Myocyte (in vitro differentiated cells): ENCODE measurements around the gene GSAP. TPM values are rescaled to one million over a fixed set of nuclear protein-coding genes. Genes with fewer than 3 reads are reported as not detected.

Source experiments
- DNase-seq: peaks from one replicate; pipeline ENCODE4 v3.0.0-alpha.2; 2012; ENCODE audit warnings: low read depth
- total RNA-seq: library from RNA; depleted of rRNA; stranded (reverse); fragments of >200 nt; gene quantifications from 2 replicates; pipeline ENCODE4 v1.2.3, GENCODE V29; 2014

The GSAP gene
- total RNA-seq, 1 donor from 2014 or later = 12.2 TPM

DNA sequence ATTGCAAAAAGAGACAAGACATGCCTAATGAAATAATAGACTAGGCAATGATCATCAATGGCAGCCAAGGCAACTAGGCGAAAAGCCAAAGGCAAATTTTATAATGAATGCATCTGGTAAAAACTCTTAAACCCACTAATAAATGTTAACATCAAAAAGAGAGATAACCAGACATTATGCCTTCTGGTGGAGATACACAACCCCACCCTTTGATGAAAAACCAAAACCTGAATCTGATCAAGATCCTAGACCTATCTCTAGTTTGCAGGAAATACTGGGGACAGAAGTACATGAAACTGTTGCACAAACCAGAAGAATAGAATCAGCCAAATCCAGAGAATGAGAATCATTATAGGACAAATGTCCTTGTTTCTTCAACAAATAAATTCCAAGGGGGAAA lies 22.0 kb upstream of the GSAP start:
- DNase-seq = no peak

- no peak for DNase-seq
Observed at GRCh38 chr7:77434570-77435275, 18.6 kb upstream of the GSAP start.

GRCh38 chr7:77433901-77434300 lies 17.8 kb upstream of the GSAP start:
- DNase-seq = no peak

- DNase-seq = no peak
Observed at GRCh38 chr7:77430927-77431326, 14.8 kb upstream of the GSAP start.

DNA sequence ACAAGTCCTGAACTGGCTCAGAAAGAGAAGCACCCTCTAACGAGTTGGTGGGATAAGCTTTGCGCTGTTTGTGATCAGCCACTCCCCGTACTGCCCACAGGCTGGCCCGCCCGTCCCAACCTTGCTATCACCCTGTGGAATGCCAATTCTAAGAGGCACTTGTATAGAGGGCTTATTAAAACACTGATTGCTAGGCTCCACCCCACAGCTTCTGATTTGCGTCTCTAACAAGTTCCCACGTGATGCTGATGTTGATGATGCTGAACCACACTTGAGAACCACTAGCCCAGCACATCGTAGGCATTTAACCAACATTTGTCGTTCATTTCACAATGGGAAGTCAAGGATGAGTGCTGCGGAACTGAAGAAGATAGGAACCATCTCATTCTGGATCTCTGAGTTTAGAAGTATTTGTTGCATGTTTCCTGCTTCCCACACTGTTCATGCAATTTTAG lies 12.7 kb upstream of the GSAP start:
- no peak for DNase-seq

- DNase-seq = peak; percentile 83
Observed at GRCh38 chr7:77427996-77428603, 12.0 kb upstream of the GSAP start.

DNA sequence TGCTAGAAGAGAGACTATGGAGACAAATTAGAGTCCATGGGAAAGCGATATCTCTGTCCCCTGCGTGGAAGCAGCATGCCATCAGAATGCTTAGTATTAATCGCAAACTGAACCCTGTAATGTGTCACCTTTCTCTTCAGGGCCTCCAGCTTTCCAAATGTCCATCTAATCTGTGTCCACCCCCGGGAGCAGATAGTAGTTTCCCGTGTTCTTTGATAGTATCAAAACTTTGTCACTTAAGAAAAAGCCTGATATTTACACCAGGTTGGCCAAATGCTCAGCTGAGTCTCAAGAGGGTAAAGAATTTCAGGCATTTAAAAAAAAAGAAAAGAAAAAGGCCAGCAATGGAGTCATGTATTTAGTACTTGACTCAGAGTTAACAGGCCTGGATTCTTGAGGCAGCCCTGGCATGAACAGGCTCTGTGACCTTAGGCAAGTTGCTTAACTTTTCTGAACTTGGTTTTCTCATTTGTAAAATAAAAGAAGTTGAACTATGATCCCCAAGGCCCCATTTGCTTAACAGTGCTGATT lies 10.4 kb upstream of the GSAP start:
- peak; percentile 58 for DNase-seq

- DNase-seq = no peak
Observed at GRCh38 chr7:77426052-77426404, 9.9 kb upstream of the GSAP start.

DNA sequence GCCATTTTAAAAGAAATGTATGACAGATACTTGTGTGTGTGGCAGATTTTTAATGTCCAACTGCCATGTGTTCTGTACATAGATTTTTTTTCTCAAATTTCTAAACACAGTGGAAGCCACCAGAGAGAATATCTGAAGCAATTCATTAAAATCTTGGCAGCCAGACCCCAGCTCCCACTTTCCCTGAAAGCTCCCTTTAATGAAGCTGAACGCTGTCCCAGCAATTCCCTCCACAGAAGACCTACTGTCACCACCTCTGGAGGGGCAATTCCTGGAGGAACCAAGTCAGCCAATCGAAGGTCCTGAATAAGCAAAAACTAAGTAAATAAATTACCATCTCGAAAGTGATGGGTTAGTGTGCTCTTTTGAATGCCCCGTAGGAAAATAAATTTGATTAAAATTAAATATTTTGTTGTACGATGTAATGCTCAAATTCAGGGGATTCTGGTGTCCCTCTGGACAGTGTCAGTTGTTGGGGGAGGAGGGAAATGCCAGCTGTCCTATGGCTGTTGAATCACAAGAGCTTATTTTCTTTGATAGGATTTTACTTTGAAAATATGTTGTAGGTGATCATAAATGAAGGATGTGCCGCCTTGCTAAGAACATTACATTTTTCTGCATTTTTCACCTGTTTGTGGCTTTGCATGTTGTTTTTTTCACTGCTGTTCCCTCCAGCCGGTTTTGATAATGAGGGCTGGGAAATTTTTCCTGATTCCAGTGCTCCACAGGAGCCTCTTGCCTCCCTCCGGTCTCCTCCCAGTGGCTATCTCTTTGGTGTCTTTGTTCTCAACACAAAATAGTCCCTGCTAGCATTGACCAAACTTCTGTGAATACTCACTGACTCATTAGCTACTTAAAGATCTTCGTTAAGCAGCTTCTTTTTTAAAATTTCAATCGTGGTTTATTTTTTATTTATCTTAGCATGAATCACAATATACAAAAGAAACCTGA lies 9.2 kb upstream of the GSAP start:
- DNase-seq = peak; percentile 89

- DNase-seq = no peak
Observed at GRCh38 chr7:77422500-77422899, 6.4 kb upstream of the GSAP start.

DNA sequence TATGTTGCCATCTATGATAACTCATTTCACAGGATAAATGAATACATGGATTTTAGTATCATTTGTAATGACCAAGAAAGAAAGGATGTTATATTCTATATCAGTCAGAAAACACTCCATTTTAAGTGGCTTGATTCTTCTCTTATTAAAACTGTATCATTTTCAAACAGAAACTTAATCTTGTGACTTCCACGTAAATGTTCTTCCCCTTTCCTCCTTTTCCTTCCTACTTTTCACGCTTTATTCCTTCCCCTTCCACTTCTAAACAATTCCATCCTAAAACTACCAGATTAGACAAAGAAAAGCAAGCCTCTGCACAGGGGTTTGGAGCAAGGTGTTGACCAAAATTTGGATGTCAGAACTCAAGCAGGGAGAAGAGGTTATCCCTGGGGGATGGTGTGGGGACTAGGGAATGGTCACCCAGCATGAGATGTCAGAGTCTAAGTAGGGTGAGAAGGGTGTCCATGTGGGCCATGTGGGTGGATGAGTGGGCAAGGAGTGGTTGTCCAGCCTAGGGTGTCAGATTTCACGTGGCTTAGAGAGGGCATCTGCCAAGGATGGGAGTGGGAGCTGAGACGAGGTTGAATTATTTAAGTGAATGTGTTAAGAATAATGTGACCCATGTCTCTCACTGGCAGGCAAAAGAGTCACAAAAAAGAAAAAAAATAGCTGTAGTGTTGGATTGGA lies 5.0 kb upstream of the GSAP start:
- DNase-seq = peak; percentile 71

GRCh38 chr7:77420438-77420837 lies 4.3 kb upstream of the GSAP start:
- DNase-seq = no peak

DNA sequence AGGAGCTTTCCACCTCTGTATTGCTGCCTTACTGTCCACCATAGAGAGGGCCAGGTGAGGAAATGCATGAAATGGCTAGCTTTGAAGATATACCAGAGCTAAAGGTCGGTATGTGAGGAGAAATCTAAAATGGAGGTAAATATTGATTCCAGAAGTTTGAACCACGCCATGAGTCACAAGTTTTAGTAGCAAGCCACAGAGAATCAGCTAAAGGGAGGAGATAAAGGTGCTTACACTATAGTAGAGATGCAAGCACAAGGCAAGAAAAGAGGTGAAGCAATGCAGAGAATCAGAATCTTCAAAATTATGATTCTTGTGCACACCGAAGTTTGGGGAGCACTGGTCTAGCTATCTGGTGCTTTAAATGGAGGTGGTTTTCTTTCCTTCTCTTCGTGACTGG lies 3.0 kb upstream of the GSAP start:
- no peak for DNase-seq

- no peak for DNase-seq
Observed at GRCh38 chr7:77417801-77418200, 1.7 kb upstream of the GSAP start.

DNA sequence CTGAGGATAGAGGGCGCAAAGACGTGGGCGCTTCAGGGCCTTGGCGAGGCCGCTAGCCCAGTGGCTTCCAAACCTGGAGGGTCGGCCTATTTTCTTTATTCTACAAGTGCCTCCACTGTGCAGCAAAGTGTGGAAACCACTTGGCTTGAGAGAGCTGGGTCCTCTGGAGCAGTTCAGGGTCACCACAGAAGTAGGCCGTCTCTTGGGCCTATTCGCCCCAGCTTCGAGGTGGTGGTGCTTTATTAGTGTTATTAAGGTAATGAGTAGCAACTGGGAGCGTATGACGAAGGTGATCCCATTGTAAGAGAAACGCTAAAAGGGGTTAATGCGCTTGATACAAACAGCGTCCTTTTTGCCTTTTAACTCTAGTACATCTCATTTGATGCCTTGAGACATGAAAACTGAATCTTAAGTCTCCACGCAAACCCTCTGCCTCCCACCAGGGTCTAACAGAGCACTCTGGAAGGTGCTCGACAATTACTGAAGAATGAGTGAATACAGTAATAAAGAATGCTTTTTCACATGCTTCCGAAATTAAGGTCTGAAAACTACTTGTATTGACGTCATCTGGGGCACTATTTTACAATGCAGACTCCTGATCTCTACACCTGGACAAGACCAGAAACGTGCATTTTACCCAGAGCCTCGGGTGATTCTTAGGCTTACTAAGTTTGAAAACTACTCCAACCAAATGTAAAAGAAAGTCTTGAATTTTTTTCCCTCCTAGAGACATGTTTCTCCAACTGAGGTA lies 647 bp upstream of the GSAP start:
- DNase-seq = no peak

- peak; percentile 43 for DNase-seq
Observed at GRCh38 chr7:77415476-77415822, 700 bp downstream of the GSAP start.

GRCh38 chr7:77413861-77414424 lies 2.2 kb downstream of the GSAP start:
- no peak for DNase-seq

- no peak for DNase-seq
Observed at GRCh38 chr7:77413128-77413527, 3.0 kb downstream of the GSAP start.

DNA sequence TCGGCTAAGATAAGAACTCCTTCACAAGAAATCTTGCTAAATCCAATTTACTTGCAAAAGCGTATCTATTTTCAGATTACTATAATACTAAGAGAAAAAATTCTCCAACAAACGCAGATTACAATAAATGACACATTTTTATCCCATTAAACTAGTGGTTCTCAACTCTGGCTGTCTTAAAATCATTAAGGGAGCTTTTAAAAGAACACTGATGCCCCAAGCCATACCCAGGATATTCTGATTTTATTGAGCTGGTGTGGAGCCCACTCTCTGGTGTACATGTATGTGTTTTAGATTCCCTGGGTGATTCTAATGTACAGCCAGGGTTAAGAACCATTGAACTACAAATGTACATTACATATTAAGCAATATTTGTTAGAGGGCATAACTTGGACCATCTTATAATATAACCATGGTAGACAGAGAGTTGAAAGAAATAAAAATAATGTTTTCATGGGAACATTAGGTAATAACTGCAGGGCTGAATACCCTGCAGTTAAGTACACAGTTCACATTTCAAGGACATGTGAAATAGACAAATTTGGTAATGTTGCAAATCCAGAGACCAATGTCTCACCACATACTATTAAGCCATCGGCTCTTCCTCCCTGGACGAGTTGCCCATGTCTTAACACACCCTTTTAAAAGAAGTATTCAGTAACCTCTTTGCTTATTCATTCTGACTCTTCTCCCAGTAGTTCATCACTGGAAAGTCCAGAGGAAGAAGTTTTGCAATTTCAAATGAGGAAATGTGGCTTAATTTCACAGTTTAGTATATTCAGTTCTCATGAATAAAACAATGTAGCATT lies 6.2 kb downstream of the GSAP start:
- peak; percentile 70 for DNase-seq
